ENCODE data around the gene PLEKHA5. TPM values are rescaled to one million over a fixed set of nuclear protein-coding genes. Genes with fewer than 3 reads are reported as not detected.

PLEKHA5 gene
- total RNA-seq, 1 experiment from 2014 or later = 14.0 TPM

GRCh38 chr12:19375888-19376287, 246.4 kb downstream of the PLEKHA5 start:
- no TSS peak for BruUV-seq (replicated peaks)
- Histone ChIP-seq H3K4me3 (ENCODE audit: low read depth, low read length, poor library complexity, severe bottlenecking) (no peak overlapping the region), H3K9me3 (ENCODE audit: low read depth, low read length, poor library complexity, severe bottlenecking) (no peaks in the 10 kb centered on the region), H3K27me3 (replicated peaks; ENCODE audit: insufficient read depth, low read depth, low read length, poor library complexity) (no peaks in the 10 kb centered on the region), H3K36me3 (ENCODE audit: insufficient read depth, low read length, poor library complexity, severe bottlenecking) (no peaks in the 10 kb centered on the region), H3K4me1 (ENCODE audit: insufficient read depth, low read length, poor library complexity, severe bottlenecking) (no peaks in the 10 kb centered on the region), H3K27ac (ENCODE audit: low read depth, low read length, poor library complexity, severe bottlenecking) (no peak overlapping the region)
- intact Hi-C loops (cut with micrococcal nuclease; ENCODE audit: unreplicated experiment) = no loop called here
- TF ChIP-seq EZH2 (IDR thresholded peaks at IDR 0.05; ENCODE audit: borderline replicate concordance, low read depth, low read length, poor library complexity, severe bottlenecking) = no peak
- TF ChIP-seq, protein P1, sequence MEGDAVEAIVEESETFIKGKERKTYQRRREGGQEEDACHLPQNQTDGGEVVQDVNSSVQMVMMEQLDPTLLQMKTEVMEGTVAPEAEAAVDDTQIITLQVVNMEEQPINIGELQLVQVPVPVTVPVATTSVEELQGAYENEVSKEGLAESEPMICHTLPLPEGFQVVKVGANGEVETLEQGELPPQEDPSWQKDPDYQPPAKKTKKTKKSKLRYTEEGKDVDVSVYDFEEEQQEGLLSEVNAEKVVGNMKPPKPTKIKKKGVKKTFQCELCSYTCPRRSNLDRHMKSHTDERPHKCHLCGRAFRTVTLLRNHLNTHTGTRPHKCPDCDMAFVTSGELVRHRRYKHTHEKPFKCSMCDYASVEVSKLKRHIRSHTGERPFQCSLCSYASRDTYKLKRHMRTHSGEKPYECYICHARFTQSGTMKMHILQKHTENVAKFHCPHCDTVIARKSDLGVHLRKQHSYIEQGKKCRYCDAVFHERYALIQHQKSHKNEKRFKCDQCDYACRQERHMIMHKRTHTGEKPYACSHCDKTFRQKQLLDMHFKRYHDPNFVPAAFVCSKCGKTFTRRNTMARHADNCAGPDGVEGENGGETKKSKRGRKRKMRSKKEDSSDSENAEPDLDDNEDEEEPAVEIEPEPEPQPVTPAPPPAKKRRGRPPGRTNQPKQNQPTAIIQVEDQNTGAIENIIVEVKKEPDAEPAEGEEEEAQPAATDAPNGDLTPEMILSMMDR (conservative IDR thresholded peaks at IDR 0.05; ENCODE audit: low read depth, low read length) = no peak
- ChIA-PET POLR2A (ENCODE audit: low non-redundant PET) (no interaction called here), CTCF (no interaction called here)
- no peak for DNase-seq (ENCODE audit: low spot score)

DNA sequence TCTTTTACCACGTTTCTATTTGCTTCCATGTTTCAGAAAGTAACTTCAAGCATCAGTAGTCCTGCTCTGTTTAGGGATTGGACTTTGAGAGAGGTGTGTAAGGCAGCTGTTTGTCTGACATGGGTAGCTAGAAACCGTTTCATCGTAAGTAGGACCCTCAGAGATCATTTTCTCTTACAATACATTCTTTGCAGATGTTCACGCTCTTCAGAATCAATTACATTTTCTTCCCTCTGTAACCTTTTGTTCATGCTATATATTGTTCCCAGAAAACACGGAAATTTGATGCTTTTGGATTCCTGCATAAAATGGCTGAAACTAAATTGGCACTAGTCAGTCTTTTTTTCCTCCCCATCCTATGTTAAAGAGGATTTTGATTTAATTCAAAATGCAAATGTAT, 247.2 kb downstream of the PLEKHA5 start:
- H3K9me3 ChIP-seq (ENCODE audit: low read depth, low read length, poor library complexity, severe bottlenecking) = no peaks in the 10 kb centered on the region
- H3K36me3 ChIP-seq (ENCODE audit: insufficient read depth, low read length, poor library complexity, severe bottlenecking) = no peaks in the 10 kb centered on the region
- no peak overlapping the region for H3K27ac ChIP-seq (ENCODE audit: low read depth, low read length, poor library complexity, severe bottlenecking)
- no peaks in the 10 kb centered on the region for H3K27me3 ChIP-seq (replicated peaks; ENCODE audit: insufficient read depth, low read depth, low read length, poor library complexity)
- H3K4me1 ChIP-seq (ENCODE audit: insufficient read depth, low read length, poor library complexity, severe bottlenecking) = peaks cover 2% of the 10 kb centered on the region
- DNase-seq (ENCODE audit: low spot score) = no peak
- CTCF ChIA-PET = no interaction called here
- no TSS peak for BruUV-seq (replicated peaks)
- TF ChIP-seq, protein P1 (conservative IDR thresholded peaks at IDR 0.05; ENCODE audit: low read depth, low read length) = no peak
- TF ChIP-seq EZH2 (IDR thresholded peaks at IDR 0.05; ENCODE audit: borderline replicate concordance, low read depth, low read length, poor library complexity, severe bottlenecking) = no peak
- POLR2A ChIA-PET (ENCODE audit: low non-redundant PET) = no interaction called here
- H3K4me3 ChIP-seq (ENCODE audit: low read depth, low read length, poor library complexity, severe bottlenecking) = no peak overlapping the region
- intact Hi-C loops (cut with micrococcal nuclease; ENCODE audit: unreplicated experiment) = no loop called here

GRCh38 chr12:19382111-19382526, 252.6 kb downstream of the PLEKHA5 start:
- Histone ChIP-seq H3K27me3 (replicated peaks; ENCODE audit: insufficient read depth, low read depth, low read length, poor library complexity) (no peaks in the 10 kb centered on the region), H3K36me3 (ENCODE audit: insufficient read depth, low read length, poor library complexity, severe bottlenecking) (no peaks in the 10 kb centered on the region), H3K4me3 (ENCODE audit: low read depth, low read length, poor library complexity, severe bottlenecking) (no peak overlapping the region), H3K4me1 (ENCODE audit: insufficient read depth, low read length, poor library complexity, severe bottlenecking) (peaks cover 13% of the 10 kb centered on the region), H3K27ac (ENCODE audit: low read depth, low read length, poor library complexity, severe bottlenecking) (no peak overlapping the region), H3K9me3 (ENCODE audit: low read depth, low read length, poor library complexity, severe bottlenecking) (no peaks in the 10 kb centered on the region)
- ChIA-PET CTCF (no interaction called here), POLR2A (ENCODE audit: low non-redundant PET) (interaction anchor here (0.5 to 0.6 kb wide), 2 partner anchors 97 to 583 kb away, joined by 3 read pairs; no protein-coding TSS in a partner anchor)
- peak; percentile 83 for DNase-seq (ENCODE audit: low spot score)
- no peak for TF ChIP-seq EZH2 (IDR thresholded peaks at IDR 0.05; ENCODE audit: borderline replicate concordance, low read depth, low read length, poor library complexity, severe bottlenecking)
- TF ChIP-seq, protein P1 (conservative IDR thresholded peaks at IDR 0.05; ENCODE audit: low read depth, low read length) = no peak
- BruUV-seq (replicated peaks) = no TSS peak
- intact Hi-C loops (cut with micrococcal nuclease; ENCODE audit: unreplicated experiment) = no loop called here

All from A673 (cell line).